HCT116 (cell line): ENCODE measurements around the gene SYNE2. TPM values are rescaled to one million over a fixed set of nuclear protein-coding genes. Genes with fewer than 3 reads are reported as not detected.

Source experiments
- ATAC-seq: fragments of 200-7000 bp; cut with Tn5 transposase; 2 replicates; pipeline ENCODE4 v1.9.1; 2020; ENCODE audit warnings: mild to moderate bottlenecking, moderate library complexity
- BruUV-seq: library from RNA; stranded (reverse); fragments of 400-500 nt; replicated peaks from 2 replicates; lab custom pipeline; 2021; lab: Mats Ljungman, UMichigan
- CTCF ChIA-PET: fragments of 300-600 bp; sonication (Branson Sonifier 250); formaldehyde crosslinking; loops from one replicate; lab custom pipeline; 2021; ENCODE audit warnings: antibody characterized with exemption; lab: Charles Lee
- POLR2A ChIA-PET: fragments of 300-600, 350-600 bp; sonication (Branson Sonifier 250); formaldehyde crosslinking; loops from one replicate; lab custom pipeline; 2021; ENCODE audit warnings: antibody characterized with exemption; lab: Charles Lee
- RAD21 ChIA-PET, 2 experiments: fragments of 300-600 bp; sonication (Branson Sonifier 250); formaldehyde crosslinking; loops; one replicate each; lab custom pipeline; 2023; ENCODE audit warnings: low total read pairs in 2 of 2; ENCODE audit not compliant: uncharacterized antibody in 2 of 2, unreplicated experiment in 2 of 2, low non-redundant PET in 1 of 2; lab: Charles Lee
- DNase-seq: peaks from one replicate; pipeline ENCODE4 v3.0.0-alpha.2; 2010; ENCODE audit warnings: low read depth, low spot score
- H2AFZ ChIP-seq: fragments of 200-600 bp; shearing (Covaris generic), sonication (generic); 2 replicates; pipeline ENCODE4 v1.6.1; 2017; ENCODE audit warnings: low read depth, mixed run types, mixed read lengths, antibody characterized with exemption, low read length; ENCODE audit not compliant: poor library complexity, severe bottlenecking
- H3K27ac ChIP-seq: 2 replicates; pipeline ENCODE4 v1.5.1; 2012; ENCODE audit warnings: low read depth, low read length
- H3K27me3 ChIP-seq: fragments of 200-600 bp; sonication (generic); 2 replicates; pipeline ENCODE4 v1.6.1; 2016; ENCODE audit warnings: mixed run types, low read length, mixed read lengths; ENCODE audit not compliant: insufficient read depth
- H3K36me3 ChIP-seq, 2 experiments: fragments of 200-500 bp in 1 of 2; fragments of 200-600 bp in 1 of 2; sonication (Bioruptor generic) in 1 of 2; sonication (generic) in 1 of 2; 2 replicates each; pipeline versions ENCODE4 v1.5.1 to v1.6.1; 2014 to 2016; ENCODE audit warnings: low read length in 2 of 2, inconsistent platforms in 1 of 2, mixed read lengths in 1 of 2, mixed run types in 1 of 2; ENCODE audit not compliant: insufficient read depth in 2 of 2, control insufficient read depth in 1 of 2
- H3K4me1 ChIP-seq, 2 experiments: fragments of 200-600 bp in 1 of 2; sonication (generic) in 1 of 2; 2 replicates each; pipeline versions ENCODE4 v1.5.1 to v1.6.1; 2012 to 2017; ENCODE audit warnings: low read length in 2 of 2, inconsistent platforms in 1 of 2, mild to moderate bottlenecking in 1 of 2, mixed read lengths in 1 of 2, mixed run types in 1 of 2, moderate library complexity in 1 of 2; ENCODE audit not compliant: insufficient read depth in 2 of 2, control insufficient read depth in 1 of 2
- H3K4me2 ChIP-seq: fragments of 200-600 bp; sonication (generic); 2 replicates; pipeline ENCODE4 v1.6.1; 2017; ENCODE audit warnings: mixed run types, low read length, mixed read lengths
- H3K4me3 ChIP-seq, 2 experiments: fragments of 200-600 bp in 1 of 2; sonication (generic) in 1 of 2; replicated peaks in 1 of 2; 2 replicates each; pipeline ENCODE4 v1.5.1; 2011 to 2016; ENCODE audit warnings: low read length in 2 of 2, control low read depth in 1 of 2, low read depth in 1 of 2, mild to moderate bottlenecking in 1 of 2, mixed read lengths in 1 of 2, mixed run types in 1 of 2
- H3K79me2 ChIP-seq: fragments of 200-600 bp; sonication (generic); 2 replicates; pipeline ENCODE4 v1.6.1; 2017; ENCODE audit warnings: mild to moderate bottlenecking, mixed run types, low read length, moderate library complexity, mixed read lengths; ENCODE audit not compliant: insufficient read depth
- H3K9ac ChIP-seq: fragments of 200-600 bp; sonication (generic); 2 replicates; pipeline ENCODE4 v1.6.1; 2016; ENCODE audit warnings: low read length, mixed read lengths
- H3K9me2 ChIP-seq: fragments of 200-600 bp; sonication (generic), shearing (Covaris generic); 2 replicates; pipeline ENCODE4 v1.6.1; 2017; ENCODE audit warnings: mixed run types, mild to moderate bottlenecking, moderate library complexity; ENCODE audit not compliant: insufficient read depth
- H3K9me3 ChIP-seq, 2 experiments: fragments of 200-500 bp in 1 of 2; fragments of 200-600 bp in 1 of 2; sonication (Bioruptor generic) in 1 of 2; sonication (generic) in 1 of 2; 2 replicates each; pipeline ENCODE4 v1.6.1; 2014 to 2017; ENCODE audit warnings: low read length in 2 of 2, mixed read lengths in 2 of 2, inconsistent platforms in 1 of 2, low read depth in 1 of 2, mild to moderate bottlenecking in 1 of 2, mixed run types in 1 of 2, moderate library complexity in 1 of 2; ENCODE audit not compliant: control insufficient read depth in 1 of 2, insufficient read depth in 1 of 2
- H4K20me1 ChIP-seq: fragments of 200-600 bp; sonication (generic), shearing (Covaris generic); 2 replicates; pipeline ENCODE4 v1.6.1; 2017; ENCODE audit warnings: mixed run types, mild to moderate bottlenecking, moderate library complexity; ENCODE audit not compliant: insufficient read depth
- ATF3 ChIP-seq: IDR thresholded peaks from 2 replicates; pipeline ENCODE4 v1.6.1; 2012
- EZH2phosphoT487 ChIP-seq: fragments of 200-600 bp; IDR thresholded peaks from 2 replicates; pipeline ENCODE4 v1.6.1; 2018; ENCODE audit warnings: antibody characterized with exemption, borderline replicate concordance
- FOSL1 ChIP-seq: IDR thresholded peaks from 2 replicates; pipeline ENCODE4 v1.6.1; 2012; ENCODE audit warnings: low read depth
- POLR2A ChIP-seq: IDR thresholded peaks from 2 replicates; pipeline ENCODE4 v1.7.0; 2011; ENCODE audit warnings: borderline replicate concordance; ENCODE audit not compliant: insufficient read depth, insufficient read length; ENCODE audit errors: extremely low read depth
- RAD21 ChIP-seq: IDR thresholded peaks from 2 replicates; pipeline ENCODE4 v1.6.1; 2012; ENCODE audit warnings: low read depth, mild to moderate bottlenecking
- SIN3A ChIP-seq: IDR thresholded peaks from 2 replicates; pipeline ENCODE4 v1.6.1; 2012; ENCODE audit warnings: low read depth
- SRF ChIP-seq: IDR thresholded peaks from 2 replicates; pipeline ENCODE4 v1.6.1; 2012; ENCODE audit warnings: low read depth
- TCF7L2 ChIP-seq: IDR thresholded peaks from 2 replicates; pipeline ENCODE4 v1.7.0; 2011; ENCODE audit warnings: borderline replicate concordance, inconsistent platforms; ENCODE audit not compliant: insufficient read depth, insufficient read length; ENCODE audit errors: extremely low read depth
- YY1 ChIP-seq: IDR thresholded peaks from 2 replicates; pipeline ENCODE4 v1.6.1; 2011; ENCODE audit warnings: low read length, low read depth, moderate library complexity, mild to moderate bottlenecking; ENCODE audit not compliant: insufficient replicate concordance; ENCODE audit errors: extremely low read depth
- ZNF274 ChIP-seq: fragments of 200-500 bp; sonication (Bioruptor generic); IDR thresholded peaks from 2 replicates; pipeline ENCODE4 v1.6.1; 2014; ENCODE audit warnings: mild to moderate bottlenecking, low read depth, low read length, inconsistent platforms
- intact Hi-C: fragments of 100-400 bp; cut with micrococcal nuclease; formaldehyde crosslinking; loops from 2 replicates; pipeline ENCODE4 v1.10.0; 2022
- total RNA-seq: library from RNA; stranded (reverse); gene quantifications from one replicate; pipeline ENCODE4 v1.2.1, GENCODE V29; 2021; ENCODE audit not compliant: unreplicated experiment
- TF ChIP-seq, protein P1 (sequence below): IDR thresholded peaks from 2 replicates; pipeline ENCODE4 v1.6.1; 2012; ENCODE audit warnings: low read depth

SYNE2 gene
- total RNA-seq, 1 experiment from 2014 or later: 28.8 TPM

GRCh38 chr14:64203366-64204006 is 350.7 kb downstream of the SYNE2 start:
- no TSS peak for BruUV-seq
- Histone ChIP-seq H3K9me3 (no peaks in the 10 kb centered on the region), H3K4me1 (no peaks in the 10 kb centered on the region), H3K27me3 (no peaks in the 10 kb centered on the region), H3K9ac (no peak overlapping the region), H2AFZ (no peak overlapping the region), H3K36me3 (no peaks in the 10 kb centered on the region; a peak in 1 of 4 replicates), H3K79me2 (no peaks in the 10 kb centered on the region), H3K4me2 (no peak overlapping the region), H3K27ac (no peak overlapping the region), H3K9me2 (no peaks in the 10 kb centered on the region), H3K4me3 (no peak overlapping the region), H4K20me1 (no peaks in the 10 kb centered on the region)
- ATAC-seq: no peak
- intact Hi-C loops: no loop called here
- ChIA-PET POLR2A (no interaction called here), RAD21 (no interaction called here), CTCF (no interaction called here)
- no peak for TF ChIP-seq SIN3A
- no peak for TF ChIP-seq YY1
- no peak for TF ChIP-seq ATF3
- TF ChIP-seq, protein P1, sequence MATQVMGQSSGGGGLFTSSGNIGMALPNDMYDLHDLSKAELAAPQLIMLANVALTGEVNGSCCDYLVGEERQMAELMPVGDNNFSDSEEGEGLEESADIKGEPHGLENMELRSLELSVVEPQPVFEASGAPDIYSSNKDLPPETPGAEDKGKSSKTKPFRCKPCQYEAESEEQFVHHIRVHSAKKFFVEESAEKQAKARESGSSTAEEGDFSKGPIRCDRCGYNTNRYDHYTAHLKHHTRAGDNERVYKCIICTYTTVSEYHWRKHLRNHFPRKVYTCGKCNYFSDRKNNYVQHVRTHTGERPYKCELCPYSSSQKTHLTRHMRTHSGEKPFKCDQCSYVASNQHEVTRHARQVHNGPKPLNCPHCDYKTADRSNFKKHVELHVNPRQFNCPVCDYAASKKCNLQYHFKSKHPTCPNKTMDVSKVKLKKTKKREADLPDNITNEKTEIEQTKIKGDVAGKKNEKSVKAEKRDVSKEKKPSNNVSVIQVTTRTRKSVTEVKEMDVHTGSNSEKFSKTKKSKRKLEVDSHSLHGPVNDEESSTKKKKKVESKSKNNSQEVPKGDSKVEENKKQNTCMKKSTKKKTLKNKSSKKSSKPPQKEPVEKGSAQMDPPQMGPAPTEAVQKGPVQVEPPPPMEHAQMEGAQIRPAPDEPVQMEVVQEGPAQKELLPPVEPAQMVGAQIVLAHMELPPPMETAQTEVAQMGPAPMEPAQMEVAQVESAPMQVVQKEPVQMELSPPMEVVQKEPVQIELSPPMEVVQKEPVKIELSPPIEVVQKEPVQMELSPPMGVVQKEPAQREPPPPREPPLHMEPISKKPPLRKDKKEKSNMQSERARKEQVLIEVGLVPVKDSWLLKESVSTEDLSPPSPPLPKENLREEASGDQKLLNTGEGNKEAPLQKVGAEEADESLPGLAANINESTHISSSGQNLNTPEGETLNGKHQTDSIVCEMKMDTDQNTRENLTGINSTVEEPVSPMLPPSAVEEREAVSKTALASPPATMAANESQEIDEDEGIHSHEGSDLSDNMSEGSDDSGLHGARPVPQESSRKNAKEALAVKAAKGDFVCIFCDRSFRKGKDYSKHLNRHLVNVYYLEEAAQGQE: no peak
- no peak for TF ChIP-seq TCF7L2
- TF ChIP-seq EZH2phosphoT487: no peak
- TF ChIP-seq SRF: no peak
- TF ChIP-seq FOSL1: no peak
- no peak for TF ChIP-seq RAD21
- TF ChIP-seq POLR2A: no peak
- TF ChIP-seq ZNF274: no peak
- no peak for DNase-seq
